ENCODE data around the gene TTC39A.

The TTC39A gene

DNA sequence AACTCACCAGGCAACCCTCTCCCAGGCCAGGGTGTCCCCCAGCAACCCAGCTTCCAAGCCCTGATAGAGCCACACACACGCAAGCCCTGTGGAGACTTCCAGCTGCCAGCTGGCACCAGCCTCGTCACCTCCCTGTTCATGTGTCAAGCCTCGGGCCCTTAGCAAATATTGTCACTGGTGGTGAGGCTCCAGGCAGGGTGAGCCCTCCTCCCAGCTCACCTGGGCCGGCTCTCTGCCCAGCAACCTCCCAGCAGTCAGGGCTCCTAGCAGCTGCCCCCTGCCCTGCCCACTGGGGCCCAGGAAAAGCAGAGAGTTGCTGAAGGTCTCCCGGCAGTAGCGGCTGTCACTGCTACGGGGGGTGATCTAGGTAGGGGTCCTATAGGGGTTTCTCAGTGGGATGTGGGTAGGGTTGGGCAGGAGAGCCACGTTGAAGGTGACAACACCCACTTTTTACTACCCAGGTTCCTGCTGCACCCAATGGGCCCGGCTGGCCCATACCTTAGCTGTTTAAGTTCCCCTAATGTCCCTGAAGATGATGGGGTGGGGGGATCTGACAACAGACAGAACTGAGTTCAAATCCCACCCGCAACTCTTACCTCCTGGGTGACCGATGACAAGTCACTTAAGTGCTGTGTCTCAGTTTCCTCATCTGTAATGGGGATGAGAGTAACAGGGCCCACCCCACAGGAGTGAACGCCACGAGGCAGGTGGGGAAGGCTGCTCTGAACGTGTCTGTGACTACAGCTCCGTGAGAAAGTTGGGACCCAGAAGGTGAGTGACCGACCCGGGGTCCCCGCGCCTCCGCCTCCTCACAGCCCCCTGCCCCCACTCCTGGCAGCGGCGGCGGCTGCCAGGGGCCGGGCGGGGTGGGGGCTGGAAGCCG, 678 bp downstream of the TTC39A start:
- no peak for DNase-seq (ENCODE audit: low read depth)
- H3K4me3 ChIP-seq (ENCODE audit: control insufficient read depth, low read depth, low read length): no peak overlapping the region
- TF ChIP-seq, protein P1, sequence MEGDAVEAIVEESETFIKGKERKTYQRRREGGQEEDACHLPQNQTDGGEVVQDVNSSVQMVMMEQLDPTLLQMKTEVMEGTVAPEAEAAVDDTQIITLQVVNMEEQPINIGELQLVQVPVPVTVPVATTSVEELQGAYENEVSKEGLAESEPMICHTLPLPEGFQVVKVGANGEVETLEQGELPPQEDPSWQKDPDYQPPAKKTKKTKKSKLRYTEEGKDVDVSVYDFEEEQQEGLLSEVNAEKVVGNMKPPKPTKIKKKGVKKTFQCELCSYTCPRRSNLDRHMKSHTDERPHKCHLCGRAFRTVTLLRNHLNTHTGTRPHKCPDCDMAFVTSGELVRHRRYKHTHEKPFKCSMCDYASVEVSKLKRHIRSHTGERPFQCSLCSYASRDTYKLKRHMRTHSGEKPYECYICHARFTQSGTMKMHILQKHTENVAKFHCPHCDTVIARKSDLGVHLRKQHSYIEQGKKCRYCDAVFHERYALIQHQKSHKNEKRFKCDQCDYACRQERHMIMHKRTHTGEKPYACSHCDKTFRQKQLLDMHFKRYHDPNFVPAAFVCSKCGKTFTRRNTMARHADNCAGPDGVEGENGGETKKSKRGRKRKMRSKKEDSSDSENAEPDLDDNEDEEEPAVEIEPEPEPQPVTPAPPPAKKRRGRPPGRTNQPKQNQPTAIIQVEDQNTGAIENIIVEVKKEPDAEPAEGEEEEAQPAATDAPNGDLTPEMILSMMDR (IDR thresholded peaks at IDR 0.05; ENCODE audit: control insufficient read depth, insufficient read depth, low read depth, low read length, missing control alignments): no peak

DNA sequence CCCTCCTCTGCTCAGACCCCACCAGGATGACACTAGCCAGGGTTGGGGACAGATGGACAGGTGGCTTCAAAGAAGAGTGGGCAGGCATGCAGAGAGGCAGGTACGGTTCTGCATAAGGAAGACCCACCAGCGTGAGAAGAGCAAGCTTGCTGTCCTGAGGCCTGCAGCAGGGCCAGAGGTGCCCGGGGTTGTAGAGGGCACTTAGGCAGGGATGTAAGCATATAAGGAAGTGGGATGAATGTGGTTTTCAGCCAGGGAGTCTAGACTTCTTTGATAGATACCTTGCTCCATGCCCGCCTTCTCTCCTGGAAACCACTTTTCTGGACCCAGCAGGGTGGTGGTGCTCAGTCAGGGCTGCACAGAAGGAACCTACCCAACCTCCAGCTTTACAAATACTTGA, 1.4 kb downstream of the TTC39A start:
- DNase-seq (ENCODE audit: low read depth): no peak
- TF ChIP-seq, protein P1 (IDR thresholded peaks at IDR 0.05; ENCODE audit: control insufficient read depth, insufficient read depth, low read depth, low read length, missing control alignments): no peak

DNA sequence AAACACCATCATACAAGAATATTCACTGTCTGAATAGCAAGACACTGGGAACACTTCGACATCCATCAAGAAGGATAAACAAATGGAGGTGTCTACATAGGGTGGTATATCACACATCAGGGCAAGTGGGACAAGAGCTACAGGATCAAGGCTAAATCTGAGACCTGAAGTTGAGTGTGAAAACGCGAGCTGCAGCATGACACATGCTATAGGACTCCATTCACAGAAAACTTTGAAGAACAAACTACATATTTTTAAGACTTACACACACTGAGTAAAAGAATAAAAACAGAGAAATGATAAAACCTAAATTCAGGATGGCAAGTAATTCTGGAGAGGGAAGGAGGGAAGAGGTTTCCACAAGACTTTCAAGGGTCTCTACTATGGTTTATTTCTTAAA, 2.1 kb downstream of the TTC39A start:
- DNase-seq (ENCODE audit: low read depth): no peak
- TF ChIP-seq, protein P1 (IDR thresholded peaks at IDR 0.05; ENCODE audit: control insufficient read depth, insufficient read depth, low read depth, low read length, missing control alignments): no peak
- no peak overlapping the region for H3K4me3 ChIP-seq (ENCODE audit: control insufficient read depth, low read depth, low read length)

More for the DNA sequence above, 1.4 kb downstream of the TTC39A start:
- no peak overlapping the region for H3K4me3 ChIP-seq (ENCODE audit: control insufficient read depth, low read depth, low read length)

DNA sequence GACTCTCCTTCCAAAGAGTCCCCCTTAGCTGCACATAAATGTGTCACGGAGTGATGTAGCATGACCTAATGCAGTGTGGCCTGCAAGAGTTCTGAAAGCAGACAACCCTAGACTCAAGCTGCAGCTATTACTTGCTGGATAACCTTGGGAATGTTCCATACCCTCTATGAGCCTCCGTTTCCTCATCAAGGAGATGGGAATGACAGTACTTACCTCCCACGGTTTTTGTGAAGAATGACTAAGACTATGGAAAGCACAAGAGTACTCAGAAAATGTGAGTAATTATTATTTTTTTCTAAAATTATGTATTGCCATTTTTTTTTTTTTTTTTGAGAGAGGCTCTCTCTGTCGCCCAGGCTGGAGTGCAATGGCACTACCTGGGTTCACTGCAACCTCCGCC, 3.0 kb downstream of the TTC39A start:
- DNase-seq (ENCODE audit: low read depth): no peak
- TF ChIP-seq, protein P1 (IDR thresholded peaks at IDR 0.05; ENCODE audit: control insufficient read depth, insufficient read depth, low read depth, low read length, missing control alignments): no peak
- no peak overlapping the region for H3K4me3 ChIP-seq (ENCODE audit: control insufficient read depth, low read depth, low read length)

DNA sequence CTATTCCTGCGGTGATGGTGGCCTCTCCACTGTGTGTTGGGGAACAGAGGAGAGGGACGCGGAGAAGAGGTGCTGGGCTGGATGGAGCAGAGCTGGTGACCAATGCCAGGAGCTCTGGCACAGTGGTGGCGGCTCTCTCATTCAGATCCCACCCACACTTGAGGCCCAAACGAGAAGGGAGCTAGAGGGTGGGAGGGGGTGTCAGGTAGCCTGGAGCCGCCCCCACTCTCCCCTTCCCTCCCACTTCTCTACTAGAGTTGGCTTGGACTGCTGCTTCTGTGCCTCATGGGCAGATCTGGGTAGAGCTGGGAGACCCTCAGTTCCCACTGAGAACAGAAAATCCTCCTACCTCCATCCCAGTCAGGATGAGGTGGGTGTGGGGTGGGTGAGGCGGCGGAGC, 3.5 kb downstream of the TTC39A start:
- no peak overlapping the region for H3K4me3 ChIP-seq (ENCODE audit: control insufficient read depth, low read depth, low read length)
- TF ChIP-seq, protein P1 (IDR thresholded peaks at IDR 0.05; ENCODE audit: control insufficient read depth, insufficient read depth, low read depth, low read length, missing control alignments): no peak
- no peak for DNase-seq (ENCODE audit: low read depth)

DNA sequence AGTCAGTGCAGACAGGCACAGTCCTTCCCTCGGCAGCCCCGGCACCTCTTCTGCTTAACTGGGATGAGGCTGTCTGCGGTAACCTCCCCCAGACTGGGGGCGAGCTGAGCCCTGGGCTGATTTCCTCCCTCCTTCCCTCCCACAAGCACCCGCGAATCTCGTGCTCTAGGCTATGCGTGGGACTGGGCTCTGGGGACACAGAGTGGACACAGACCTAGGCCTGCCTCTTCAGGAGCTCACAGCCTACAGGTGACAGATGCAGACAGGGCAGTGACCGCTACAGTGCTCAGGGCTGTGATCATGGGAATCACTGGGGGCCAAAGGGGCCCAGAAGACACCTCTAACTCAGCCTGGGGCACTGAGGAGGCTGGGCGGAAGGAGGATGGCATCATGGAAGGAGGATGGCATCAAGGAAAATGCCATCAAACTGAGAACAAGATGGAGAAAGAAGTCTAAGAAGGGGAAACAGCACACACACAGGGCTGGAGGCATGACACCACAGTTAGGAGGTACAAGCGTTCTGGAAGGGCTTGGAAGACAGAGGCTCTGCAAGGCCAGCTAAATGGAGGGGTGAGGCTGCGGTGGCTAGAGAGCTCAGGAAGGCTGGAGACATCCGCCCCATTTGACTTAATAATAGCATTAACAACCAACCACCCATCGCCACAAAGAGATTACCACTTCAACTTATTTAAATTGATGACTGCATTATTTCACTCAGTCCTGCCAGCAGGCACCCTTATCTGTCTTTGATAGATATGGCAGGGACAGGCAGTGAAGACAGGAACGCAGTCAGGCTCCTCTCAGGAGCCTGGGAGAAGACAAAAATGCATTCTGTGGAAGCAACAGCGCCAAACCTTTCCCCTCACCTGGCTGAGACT, 4.2 kb downstream of the TTC39A start:
- no peak overlapping the region for H3K4me3 ChIP-seq (ENCODE audit: control insufficient read depth, low read depth, low read length)
- TF ChIP-seq, protein P1 (IDR thresholded peaks at IDR 0.05; ENCODE audit: control insufficient read depth, insufficient read depth, low read depth, low read length, missing control alignments): no peak
- no peak for DNase-seq (ENCODE audit: low read depth)

Measured in AG09309 (cell line).